ENCODE results near the gene MATN1.
"Not testable (repeated sequence)": the region's sequence is repeated elsewhere in the genome, so short reads cannot be mapped to it uniquely, and the experiment has no call there.

Gene MATN1

DNA sequence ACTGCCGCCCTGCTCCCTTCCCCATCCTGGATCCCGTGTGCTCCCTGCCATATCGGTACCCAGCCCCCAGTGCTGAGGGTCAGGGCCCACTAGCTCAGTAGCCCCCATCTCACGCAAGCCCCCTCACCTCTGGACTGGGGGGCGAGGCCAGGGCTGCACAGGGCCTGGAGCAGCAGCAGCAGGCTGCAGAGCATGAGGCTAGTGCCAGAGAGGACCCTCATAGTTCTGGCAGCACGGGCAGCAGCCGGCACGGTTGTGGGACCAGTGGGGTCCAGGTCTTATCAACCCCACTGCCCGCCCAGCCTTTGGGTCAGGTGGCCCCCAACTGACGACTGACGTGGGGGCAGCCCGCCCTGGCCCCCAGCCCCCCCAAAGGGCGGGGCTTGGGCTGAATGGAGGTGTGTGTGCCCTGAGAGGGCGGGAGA is at the start of gene MATN1:
Gene MATN1 (minus strand): TSS at position 255 of the 425 bp plus-strand sequence. CDS start 34 bp downstream, at position 221.
- DNase-seq: no peak

GRCh38 chr1:30771005-30771404 is 47.6 kb upstream of the MATN1 start:
- no peak for DNase-seq

- DNase-seq: no peak
Measured at GRCh38 chr1:30770150-30770549, 46.8 kb upstream of the MATN1 start.

GRCh38 chr1:30768830-30769718 is 45.7 kb upstream of the MATN1 start:
- no peak for DNase-seq

GRCh38 chr1:30768159-30768829 is 44.9 kb upstream of the MATN1 start:
- DNase-seq: no peak

DNA sequence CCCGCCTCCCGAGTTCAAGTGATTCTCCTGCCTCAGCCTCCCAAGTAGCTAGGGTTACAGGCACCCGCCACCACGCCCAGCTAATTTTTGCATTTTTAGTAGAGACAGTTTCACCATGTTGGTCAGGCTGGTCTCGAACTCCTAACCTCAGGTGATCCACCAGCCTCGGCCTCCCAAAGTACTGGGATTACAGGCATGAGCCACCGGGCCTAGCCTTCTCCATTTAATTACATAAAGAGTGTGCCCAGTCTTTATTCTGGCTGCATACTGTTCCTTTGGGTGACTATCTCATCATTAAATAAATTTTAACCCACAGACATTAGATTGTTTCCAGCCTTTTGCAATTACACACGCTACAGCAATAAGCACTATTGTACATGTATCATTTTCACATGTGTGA is 43.6 kb upstream of the MATN1 start:
- not testable (repeated sequence) for DNase-seq

DNA sequence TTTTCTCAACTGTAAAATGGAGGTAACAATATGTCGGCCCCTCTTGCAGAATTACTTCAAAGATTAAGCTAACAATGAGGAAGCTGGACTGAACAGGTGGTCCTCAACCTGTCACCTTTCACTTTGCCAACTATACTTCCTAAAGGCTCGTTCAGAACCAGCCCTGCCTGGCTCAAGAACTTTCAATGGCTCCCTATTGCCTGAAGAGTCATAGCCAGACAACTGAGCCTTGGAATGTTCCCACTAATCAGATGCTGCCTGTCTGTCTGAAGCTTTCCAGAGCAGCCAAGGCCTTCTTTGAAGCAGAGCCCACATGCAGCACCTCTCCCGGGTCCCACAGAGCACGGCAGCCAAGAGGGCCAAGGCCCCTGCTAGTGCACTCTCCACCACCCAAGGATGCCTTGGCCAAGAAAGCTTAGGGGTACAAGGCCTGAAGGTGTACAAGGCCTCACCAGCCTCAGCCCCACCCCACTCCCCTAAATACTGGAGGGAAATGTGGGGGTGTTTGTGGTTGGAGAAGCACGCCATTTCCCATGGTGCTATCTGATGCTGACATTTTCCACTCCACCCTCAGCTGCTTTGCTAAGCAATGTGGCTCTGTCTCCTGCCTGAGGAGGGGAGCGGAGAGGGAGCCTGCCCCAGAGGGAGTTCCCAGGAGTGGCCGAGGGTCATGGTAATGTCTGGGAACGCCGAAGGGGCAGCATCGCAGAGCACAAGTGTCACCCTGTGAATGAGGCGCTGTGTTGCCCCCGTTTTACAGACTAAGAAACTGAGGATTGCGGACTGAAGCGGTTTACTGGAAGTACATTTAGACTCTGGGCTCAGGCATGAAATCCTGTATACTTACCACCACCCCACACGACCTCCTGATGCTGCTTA is 42.4 kb upstream of the MATN1 start:
- no peak for DNase-seq

DNA sequence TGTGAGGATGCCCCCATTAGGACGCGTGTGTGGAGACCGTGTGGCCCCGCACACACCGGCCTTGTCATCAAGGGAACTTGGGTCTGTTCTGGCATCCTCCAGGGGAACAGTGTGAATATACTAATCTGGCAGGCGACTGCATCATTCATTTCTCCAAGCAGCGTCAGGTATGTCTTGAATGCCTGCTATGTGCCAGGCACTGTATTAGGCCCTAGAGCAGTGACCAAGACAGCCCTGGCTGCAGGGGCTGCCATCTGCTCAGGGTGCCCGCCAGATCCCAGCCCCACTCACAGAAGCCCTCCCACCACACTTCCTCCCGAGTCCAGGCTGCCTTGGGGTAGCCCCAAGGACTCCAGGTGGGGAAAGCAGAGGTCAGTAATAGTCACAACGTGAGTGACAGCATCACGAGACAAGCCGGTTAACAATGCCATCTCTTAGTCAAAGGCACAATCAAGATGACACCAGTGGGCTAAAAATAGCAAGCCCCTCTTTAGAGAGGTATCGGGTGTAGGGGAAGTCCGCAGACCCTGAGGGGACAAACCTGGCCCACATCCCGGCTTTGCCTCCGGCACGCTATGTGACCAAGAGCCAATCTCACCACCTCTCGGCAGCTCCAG is 41.7 kb upstream of the MATN1 start:
- DNase-seq: no peak

DNA sequence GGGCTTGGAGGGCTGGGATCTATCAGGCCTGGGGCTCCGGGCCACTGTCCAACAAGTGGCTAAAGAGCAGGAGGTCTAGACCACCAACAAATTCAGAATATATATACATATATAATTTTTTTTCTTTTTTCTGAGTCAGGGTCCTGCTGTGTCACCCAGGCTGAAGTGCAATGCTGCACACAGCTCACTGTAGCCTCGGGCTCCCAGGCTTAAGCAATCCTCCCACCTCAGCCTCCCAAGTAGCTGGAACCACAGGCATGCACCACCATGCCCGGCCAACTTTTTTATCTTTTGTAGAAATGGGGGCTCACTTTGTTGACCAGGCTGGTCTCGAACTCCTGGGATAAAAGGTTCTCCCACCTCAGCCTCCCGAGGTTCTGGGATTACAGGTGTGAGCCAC is 41.0 kb upstream of the MATN1 start:
- DNase-seq: no peak

DNA sequence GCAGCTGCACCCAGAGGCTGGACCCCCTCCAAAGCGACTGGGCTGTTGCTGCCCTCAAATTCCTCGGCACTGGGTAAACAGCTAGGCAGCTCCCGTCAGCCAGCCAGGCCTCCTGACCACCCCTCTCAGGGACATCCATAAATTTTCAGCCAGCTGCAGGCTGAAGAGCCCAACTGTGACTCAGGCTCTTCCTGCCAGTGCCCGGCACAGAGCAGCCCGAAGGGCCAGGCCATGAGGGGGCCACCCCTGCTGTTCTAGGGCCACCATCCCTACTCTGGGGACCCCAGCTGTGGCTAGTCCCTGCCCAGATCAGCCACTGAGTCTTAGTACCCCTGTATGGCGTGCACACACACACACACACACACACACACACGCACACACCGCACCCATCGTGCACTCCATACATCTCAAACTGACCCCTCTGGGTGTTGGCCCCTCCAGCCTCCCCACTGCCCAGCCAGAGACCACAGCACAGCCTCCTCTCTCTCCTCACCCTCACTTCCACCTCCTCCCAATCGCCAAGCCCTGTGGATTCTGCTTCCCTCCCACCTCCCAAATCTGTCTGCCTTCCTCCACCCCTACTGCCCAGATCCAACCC is 40.4 kb upstream of the MATN1 start:
- peak; percentile 22 to 46 for DNase-seq

DNA sequence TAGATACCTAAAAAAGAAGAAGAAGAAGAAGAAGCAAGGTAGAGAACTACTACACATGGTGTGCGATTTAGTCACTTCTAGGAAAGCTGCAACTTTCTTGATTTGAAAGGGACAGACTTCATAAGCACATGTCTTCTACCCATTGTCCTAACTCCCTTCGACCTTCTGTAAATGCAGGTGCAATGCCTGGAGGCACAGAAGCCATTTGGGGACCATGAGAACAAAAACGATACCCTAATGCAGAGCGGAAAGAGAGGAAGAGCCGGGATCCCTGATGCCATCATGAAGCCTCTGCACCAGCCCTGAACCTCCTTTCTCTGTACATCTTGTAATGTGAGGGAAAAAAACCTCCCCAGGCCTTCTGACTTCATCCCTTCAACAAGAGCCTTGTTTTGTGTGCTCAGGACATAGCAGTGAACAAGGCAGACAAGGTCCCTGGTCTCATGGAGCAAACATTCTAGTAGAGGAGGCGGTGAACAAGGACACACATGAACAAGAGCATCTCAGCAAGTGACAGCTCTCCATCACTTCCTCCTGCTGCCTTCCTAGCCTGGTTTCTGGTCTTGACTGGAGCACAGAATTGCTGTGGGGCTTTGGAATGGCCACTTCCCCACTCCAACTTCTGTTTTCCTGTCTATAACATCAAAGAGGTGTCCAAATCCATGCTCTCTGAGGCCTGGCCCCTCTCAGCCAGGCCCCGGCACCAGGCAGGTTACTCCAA is 39.7 kb upstream of the MATN1 start:
- no peak for DNase-seq

GRCh38 chr1:30762152-30762929 is 39.0 kb upstream of the MATN1 start:
- no peak for DNase-seq

DNA sequence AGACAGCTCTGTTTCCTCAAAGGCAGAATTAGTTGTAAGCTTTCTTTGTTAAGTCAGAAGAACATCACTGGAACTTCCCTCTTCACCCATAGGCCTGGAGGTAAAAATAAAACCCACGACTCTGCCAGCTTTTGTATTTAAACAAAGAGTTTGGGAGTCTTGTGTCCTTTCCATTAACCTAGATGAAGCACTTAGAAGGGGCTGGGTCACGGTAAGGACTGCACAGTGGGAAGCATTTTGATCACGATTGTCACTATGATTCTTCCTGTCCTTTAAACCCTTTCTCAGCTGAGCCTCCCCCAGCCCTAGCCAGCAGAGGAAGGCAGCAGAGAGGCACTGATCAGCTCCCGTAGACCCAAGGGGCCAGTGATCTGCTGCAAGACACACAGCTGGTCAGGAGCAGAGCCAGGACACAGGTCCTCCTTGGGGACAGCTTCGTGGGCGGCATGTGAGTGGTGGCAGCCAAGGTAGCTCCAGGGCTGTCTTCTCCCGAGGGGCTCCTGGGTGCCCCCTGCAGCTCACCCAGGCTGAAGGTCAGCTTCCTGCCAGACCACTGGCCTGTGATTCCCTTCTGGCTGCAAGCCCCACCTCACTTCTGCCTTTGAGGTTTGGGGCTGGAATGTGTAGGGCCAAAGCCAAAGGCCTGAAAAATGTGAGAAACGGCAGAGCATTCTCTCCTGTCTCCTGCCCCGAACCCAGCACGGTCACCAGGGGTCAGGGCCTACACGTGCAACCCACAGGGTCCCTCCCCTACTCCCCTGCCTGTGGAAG is 38.2 kb upstream of the MATN1 start:
- DNase-seq: no peak

- DNase-seq: peak in 1 of 2 donors; percentile 16
Measured at GRCh38 chr1:30760596-30761324, 37.4 kb upstream of the MATN1 start.

GRCh38 chr1:30759718-30760281 is 36.4 kb upstream of the MATN1 start:
- no peak for DNase-seq

- no peak for DNase-seq
Measured at GRCh38 chr1:30758785-30759380, 35.5 kb upstream of the MATN1 start.

GRCh38 chr1:30758121-30758688 is 34.8 kb upstream of the MATN1 start:
- no peak for DNase-seq
